Vagina (tissue), 2 donors: ENCODE measurements around the gene AHDC1.

Experiments used
- CTCF ChIP-seq, 3 experiments: fragments of 450-650 bp in 2 of 3; fragments of 200-600 bp in 1 of 3; sonication (generic) in 1 of 3; IDR thresholded peaks; one replicate each; pipeline ENCODE4 v1.5.1; 2017 to 2019; ENCODE audit warnings: antibody characterized with exemption in 3 of 3, mild to moderate bottlenecking in 2 of 3, moderate library complexity in 2 of 3
- POLR2A ChIP-seq, 2 donors: fragments of 450-650 bp; IDR thresholded peaks; one replicate each; pipeline ENCODE4 v1.6.1; 2017; ENCODE audit warnings: antibody characterized with exemption in 2 of 2, mild to moderate bottlenecking in 2 of 2, moderate library complexity in 2 of 2

GRCh38 chr1:27520651-27521050 is 83.3 kb downstream of the AHDC1 start:
- no peak for TF ChIP-seq POLR2A (IDR thresholded peaks at IDR 0.05)
- no peak for TF ChIP-seq CTCF (IDR thresholded peaks at IDR 0.05)
